Caco-2 (cell line): ENCODE measurements around the gene TMEM234. TPM values are rescaled to one million over a fixed set of nuclear protein-coding genes. Genes with fewer than 3 reads are reported as not detected.

Experiments used
- BruUV-seq: library from RNA; stranded (reverse); fragments of 400-500 nt; replicated peaks from 2 replicates; lab custom pipeline; 2021; lab: Mats Ljungman, UMichigan
- CTCF ChIA-PET: fragments of 300-600 bp; sonication (Branson Sonifier 250); formaldehyde crosslinking; loops from one replicate; lab custom pipeline; 2022; ENCODE audit warnings: antibody characterized with exemption; lab: Charles Lee
- POLR2A ChIA-PET: fragments of 300-600 bp; sonication (Branson Sonifier 250); formaldehyde crosslinking; loops from one replicate; lab custom pipeline; 2022; ENCODE audit warnings: antibody characterized with exemption; lab: Charles Lee
- DNase-seq, 2 experiments: peaks; one replicate each; pipeline versions ENCODE4 v3.0.0 to v3.0.0-alpha.2; 2020 to 2022
- H3K27me3 ChIP-seq: replicated peaks from 2 replicates; pipeline ENCODE4 v1.6.0; 2011; ENCODE audit warnings: low read length; ENCODE audit not compliant: control insufficient read depth, insufficient read depth
- H3K36me3 ChIP-seq: 2 replicates; pipeline ENCODE4 v1.5.1; 2011; ENCODE audit warnings: low read length; ENCODE audit not compliant: control insufficient read depth, insufficient read depth
- H3K4me1 ChIP-seq: fragments of 250-450 bp; sonication (Bioruptor Pico); 2 replicates; pipeline ENCODE4 v1.5.1; 2020; ENCODE audit warnings: mild to moderate bottlenecking
- H3K4me3 ChIP-seq: 2 replicates; pipeline ENCODE4 v1.5.1; 2011; ENCODE audit warnings: low read depth, mild to moderate bottlenecking, control low read depth, low read length
- H3K9me3 ChIP-seq: fragments of 250-450 bp; sonication (Bioruptor Pico); 2 replicates; pipeline ENCODE4 v1.5.1; 2020; ENCODE audit warnings: mild to moderate bottlenecking, moderate library complexity
- H3K27ac Mint-ChIP-seq: one replicate; pipeline ENCODE4 v1.8.0; 2022; ENCODE audit warnings: mixed read lengths; ENCODE audit not compliant: unreplicated experiment
- H3K27me3 Mint-ChIP-seq: one replicate; pipeline ENCODE4 v1.8.0; 2022; ENCODE audit warnings: mixed read lengths; ENCODE audit not compliant: insufficient read depth, unreplicated experiment
- H3K36me3 Mint-ChIP-seq: one replicate; pipeline ENCODE4 v1.8.0; 2022; ENCODE audit warnings: mild to moderate bottlenecking, mixed read lengths; ENCODE audit not compliant: insufficient read depth, unreplicated experiment
- H3K4me1 Mint-ChIP-seq: one replicate; pipeline ENCODE4 v1.8.0; 2022; ENCODE audit warnings: low read depth, mixed read lengths; ENCODE audit not compliant: unreplicated experiment
- H3K4me3 Mint-ChIP-seq: one replicate; pipeline ENCODE4 v1.8.0; 2022; ENCODE audit warnings: mild to moderate bottlenecking, moderate library complexity, mixed read lengths; ENCODE audit not compliant: unreplicated experiment
- H3K9me3 Mint-ChIP-seq: one replicate; pipeline ENCODE4 v1.8.0; 2022; ENCODE audit warnings: mixed read lengths; ENCODE audit not compliant: unreplicated experiment
- CTCF ChIP-seq, 2 experiments: fragments of 200-600 bp in 1 of 2; IDR thresholded peaks; 1 replicate in 1 of 2; 2 replicates in 1 of 2; pipeline versions ENCODE4 v1.5.1 to v1.8.0; 2011 to 2022; ENCODE audit warnings: antibody characterized with exemption in 1 of 2, control low read depth in 1 of 2, inconsistent platforms in 1 of 2, low read depth in 1 of 2, low read length in 1 of 2, mild to moderate bottlenecking in 1 of 2, moderate library complexity in 1 of 2; ENCODE audit not compliant: insufficient read depth in 1 of 2, severe bottlenecking in 1 of 2, unreplicated experiment in 1 of 2
- intact Hi-C: fragments of 100-400 bp; cut with micrococcal nuclease; formaldehyde crosslinking; loops from one replicate; pipeline ENCODE4 v1.10.0; 2022; ENCODE audit not compliant: unreplicated experiment
- total RNA-seq: library from RNA; stranded (reverse); gene quantifications from 2 replicates; pipeline ENCODE4 v1.2.3, GENCODE V29; 2022

TMEM234 gene
- total RNA-seq, 1 experiment from 2014 or later: 11.5 TPM

- H3K4me3 ChIP-seq: no peak overlapping the region
- Mint-ChIP-seq H3K27ac (no peak overlapping the region), H3K9me3 (no peaks in the 10 kb centered on the region), H3K4me3 (peak overlapping the region; percentile 79), H3K27me3 (no peaks in the 10 kb centered on the region), H3K4me1 (no peaks in the 10 kb centered on the region), H3K36me3 (no peaks in the 10 kb centered on the region)
- CTCF ChIA-PET: interaction anchor here (0.6 to 2.4 kb wide), 2 partner anchors 26 to 278 kb away, joined by 3 to 11 read pairs; no protein-coding TSS in a partner anchor
- TF ChIP-seq CTCF (IDR thresholded peaks at IDR 0.05; ENCODE audit: insufficient read depth in 1 of 2, low read depth in 1 of 2, low read length in 1 of 2, severe bottlenecking in 1 of 2, unreplicated experiment in 1 of 2): no peak
- no peaks in the 10 kb centered on the region for H3K4me1 ChIP-seq
- POLR2A ChIA-PET: no interaction called here
- no peaks in the 10 kb centered on the region for H3K36me3 ChIP-seq
- H3K27me3 ChIP-seq: no peaks in the 10 kb centered on the region
- intact Hi-C loops: loop anchor here (5.0 kb wide), 1 partner anchor 80 kb away; no protein-coding TSS in a partner anchor
- no peak for DNase-seq
- no TSS peak for BruUV-seq
- H3K9me3 ChIP-seq: no peaks in the 10 kb centered on the region
Measured at GRCh38 chr1:32242341-32242851, 20.2 kb upstream of the TMEM234 start.

- Mint-ChIP-seq H3K9me3 (no peaks in the 10 kb centered on the region), H3K27me3 (no peaks in the 10 kb centered on the region), H3K36me3 (no peaks in the 10 kb centered on the region), H3K4me3 (peak overlapping the region; percentile 79), H3K27ac (peak overlapping the region; percentile 83), H3K4me1 (no peaks in the 10 kb centered on the region)
- Histone ChIP-seq H3K9me3 (no peaks in the 10 kb centered on the region), H3K4me3 (peak overlapping the region; percentile 56), H3K36me3 (no peaks in the 10 kb centered on the region), H3K4me1 (no peaks in the 10 kb centered on the region), H3K27me3 (no peaks in the 10 kb centered on the region)
- ChIA-PET CTCF (interaction anchor here (0.5 to 2.4 kb wide), 6 partner anchors 14 to 143 kb away, joined by 3 to 11 read pairs (median 6); partner anchors contain the start of gene HDAC1), POLR2A (interaction anchor here (0.7 to 1.0 kb wide), 4 partner anchors 25 to 426 kb away, joined by 3 to 5 read pairs (median 4); partner anchors contain the start of genes MARCKSL1, SPOCD1 and TXLNA)
- TF ChIP-seq CTCF (IDR thresholded peaks at IDR 0.05; ENCODE audit: insufficient read depth in 1 of 2, low read depth in 1 of 2, low read length in 1 of 2, severe bottlenecking in 1 of 2, unreplicated experiment in 1 of 2): no peak
- intact Hi-C loops: loop anchor here (5.0 kb wide), 1 partner anchor 81 kb away; no protein-coding TSS in a partner anchor
- peak; percentile 59 to 63 for DNase-seq
- BruUV-seq: TSS peak; percentile 24
Measured at GRCh38 chr1:32241001-32241763, 19.0 kb upstream of the TMEM234 start.
